K562 (cell line): Measurements from ENCODE around the gene TUBGCP5. TPM values are rescaled to one million over a fixed set of nuclear protein-coding genes. Genes with fewer than 3 reads are reported as not detected.

Experiments used
- ATAC-seq: fragments of 200-7000 bp; cut with Tn5 transposase; 3 replicates; pipeline ENCODE4 v1.9.1; 2020; ENCODE audit warnings: moderate library complexity
- BruUV-seq: library from RNA; stranded (reverse); fragments of 400-500 nt; replicated peaks from 2 replicates; lab custom pipeline; 2021; lab: Mats Ljungman, UMichigan
- CTCF ChIA-PET: fragments of 300-600 bp; formaldehyde crosslinking; extraction: SDS; loops from one replicate; lab custom pipeline; 2021; ENCODE audit warnings: low intra/inter-chr PET ratio; lab: Yijun Ruan, JAX
- POLR2A ChIA-PET: fragments of 300-600, 350-650 bp; sonication (Branson Sonifier 250); formaldehyde crosslinking; extraction: SDS; loops from one replicate; lab custom pipeline; 2021; ENCODE audit warnings: antibody characterized with exemption, inconsistent platforms; lab: Yijun Ruan, JAX
- DNase-seq, 4 experiments: peaks; one replicate each; pipeline versions ENCODE4 v3.0.0 to v3.0.0-alpha.2; 2011 to 2018; ENCODE audit warnings: low spot score in 3 of 4, mixed read lengths in 3 of 4; ENCODE audit errors: extremely low read depth in 1 of 4
- FAIRE-seq: peaks from 2 replicates; lab custom pipeline; 2011; peaks lifted over from hg19 to GRCh38; lab: Jason Lieb, UNC
- H2AFZ ChIP-seq: 2 replicates; pipeline ENCODE4 v1.6.0; 2011; ENCODE audit warnings: low read depth, low read length, control low read depth, inconsistent platforms
- H3K27ac ChIP-seq: fragments of 200-600 bp; 3 replicates; pipeline ENCODE4 v1.8.0; 2011; ENCODE audit warnings: low read depth, mild to moderate bottlenecking, control low read depth, inconsistent platforms, low read length, moderate library complexity, mixed read lengths; ENCODE audit errors: extremely low read depth
- H3K27me3 ChIP-seq, 2 experiments: fragments of 300-600 bp in 1 of 2; 2 replicates in 1 of 2; 3 replicates in 1 of 2; pipeline versions ENCODE4 v1.6.0 to v1.8.0; 2011; ENCODE audit warnings: inconsistent platforms in 2 of 2, low read length in 2 of 2, mild to moderate bottlenecking in 1 of 2, mixed read lengths in 1 of 2, moderate library complexity in 1 of 2; ENCODE audit not compliant: control insufficient read depth in 2 of 2, insufficient read depth in 2 of 2
- H3K36me3 ChIP-seq: fragments of 300-600 bp; 3 replicates; pipeline ENCODE4 v1.8.0; 2011; ENCODE audit warnings: mild to moderate bottlenecking, low read length, inconsistent platforms; ENCODE audit not compliant: control insufficient read depth, insufficient read depth
- H3K4me1 ChIP-seq, 2 experiments: fragments of 200-600 bp in 1 of 2; replicated peaks in 1 of 2; 2 replicates in 1 of 2; 3 replicates in 1 of 2; pipeline versions ENCODE4 v1.5.1 to v1.8.0; 2011; ENCODE audit warnings: inconsistent platforms in 2 of 2, low read length in 2 of 2, mild to moderate bottlenecking in 1 of 2, mixed read lengths in 1 of 2, moderate library complexity in 1 of 2; ENCODE audit not compliant: control insufficient read depth in 2 of 2, insufficient read depth in 2 of 2
- H3K4me2 ChIP-seq: 2 replicates; pipeline ENCODE4 v1.6.1; 2011; ENCODE audit warnings: low read length, control low read depth, inconsistent platforms, mixed read lengths; ENCODE audit not compliant: insufficient read depth
- H3K4me3 ChIP-seq: fragments of 200-600 bp; sonication (generic), shearing (Covaris generic); 2 replicates; pipeline ENCODE4 v1.5.1; 2016; ENCODE audit warnings: control low read depth, inconsistent platforms
- H3K79me2 ChIP-seq: fragments of 200-600 bp; 3 replicates; pipeline ENCODE4 v1.8.0; 2011; ENCODE audit warnings: low read length, inconsistent platforms; ENCODE audit not compliant: control insufficient read depth, insufficient read depth
- H3K9ac ChIP-seq, 2 experiments: 2 replicates each; pipeline versions ENCODE4 v1.6.0 to v1.6.1; 2011; ENCODE audit warnings: low read depth in 2 of 2, low read length in 2 of 2, control low read depth in 1 of 2, inconsistent platforms in 1 of 2, mild to moderate bottlenecking in 1 of 2, mixed read lengths in 1 of 2; ENCODE audit not compliant: insufficient read depth in 1 of 2
- H3K9me1 ChIP-seq: one replicate; pipeline ENCODE4 v1.6.0; 2011; ENCODE audit warnings: inconsistent platforms, mild to moderate bottlenecking, low read length, moderate library complexity; ENCODE audit not compliant: control insufficient read depth, insufficient read depth
- H3K9me3 ChIP-seq: replicated peaks from 2 replicates; pipeline ENCODE4 v1.5.1; 2011; ENCODE audit warnings: low read depth, low read length, inconsistent platforms; ENCODE audit not compliant: control insufficient read depth, insufficient read depth
- H4K20me1 ChIP-seq: replicated peaks from 2 replicates; pipeline ENCODE4 v1.6.1; 2011; ENCODE audit warnings: low read length, inconsistent platforms, mixed read lengths; ENCODE audit not compliant: control insufficient read depth, insufficient read depth
- CBX3 ChIP-seq, 2 experiments: IDR thresholded peaks; 1 replicate in 1 of 2; 2 replicates in 1 of 2; pipeline ENCODE4 v1.6.1; 2012; ENCODE audit warnings: inconsistent platforms in 2 of 2, low read length in 2 of 2, borderline replicate concordance in 1 of 2, control low read depth in 1 of 2
- CBX8 ChIP-seq: fragments of 200-600 bp; sonication (generic); IDR thresholded peaks from 2 replicates; pipeline ENCODE4 v1.6.1; 2012; ENCODE audit warnings: borderline replicate concordance, mixed run types, low read depth, mild to moderate bottlenecking, moderate library complexity, mixed read lengths, low read length, control low read depth, inconsistent platforms; ENCODE audit not compliant: poor library complexity, severe bottlenecking; ENCODE audit errors: extremely low read depth
- LARP7 ChIP-seq: fragments of 450-650 bp; IDR thresholded peaks from 2 replicates; pipeline ENCODE4 v1.6.1; 2016
- POLR2AphosphoS5 ChIP-seq: IDR thresholded peaks from 2 replicates; pipeline ENCODE4 v1.6.1; 2011; ENCODE audit warnings: mild to moderate bottlenecking, low read depth, low read length, moderate library complexity; ENCODE audit not compliant: control insufficient read depth, insufficient read depth
- TEAD4 ChIP-seq, 2 experiments: sonication (generic) in 1 of 2; formaldehyde crosslinking in 1 of 2; IDR thresholded peaks; 2 replicates each; pipeline versions ENCODE4 v1.6.1 to v1.8.0; 2012 to 2022; ENCODE audit warnings: borderline replicate concordance in 1 of 2, inconsistent platforms in 1 of 2, low read length in 1 of 2, mild to moderate bottlenecking in 1 of 2, missing genetic modification reagents in 1 of 2
- ZBED1 ChIP-seq: IDR thresholded peaks from 2 replicates; pipeline ENCODE4 v1.6.1; 2014
- ZNF3 ChIP-seq: fragments of 250-450 bp; sonication (Bioruptor Pico); IDR thresholded peaks from 2 replicates; pipeline ENCODE4 v1.5.0; 2021; ENCODE audit warnings: mild to moderate bottlenecking, moderate library complexity
- WGBS: fragments of 100-300 bp; shearing (Covaris generic); methylation state at CpG from one replicate; pipeline ENCODE4 v1.1.6; 2016; ENCODE audit warnings: low coverage, mixed read lengths; ENCODE audit not compliant: insufficient coverage; ENCODE audit errors: missing lambda C conversion rate; 5-methylcytosine and 5-hydroxymethylcytosine counted together
- in situ Hi-C: fragments of 300-500 bp; cut with MboI; formaldehyde crosslinking; loops from 4 replicates; pipeline ENCODE4 v1.15.0; 2018; ENCODE audit warnings: inconsistent platforms, mixed read lengths
- intact Hi-C: fragments of 100-400 bp; cut with micrococcal nuclease; formaldehyde crosslinking; loops from 2 replicates; pipeline ENCODE4 v1.14.2; 2022
- polyA plus RNA-seq, 8 experiments: library from polyadenylated mRNA; depleted of rRNA in 4 of 8; stranded (reverse) in 5 of 8; unstranded in 3 of 8; fragments of >200 nt; fragmentation: Nextera tagmentation in 2 of 8; fragmentation: Illumina TruSeq in 1 of 8; extraction: Ambion mirVana in 2 of 8; extraction: Trizol in 1 of 8; gene quantifications; 2 replicates each; pipeline versions ENCODE4 v1.2.1 to v1.2.3, GENCODE V29; 2011 to 2014; ENCODE audit warnings: inconsistent platforms in 1 of 8, missing spikeins in 1 of 8
- total RNA-seq, 7 experiments: library from RNA; depleted of rRNA in 6 of 7; stranded (reverse); fragments of >200 nt in 6 of 7; fragmentation: Illumina TruSeq in 2 of 7; extraction: Trizol in 2 of 7; gene quantifications; 2 replicates each; pipeline versions ENCODE4 v1.2.1 to v1.2.3, GENCODE V29; 2011 to 2021; ENCODE audit warnings: low replicate concordance in 1 of 7
- TF ChIP-seq, protein P1 (sequence below), 2 experiments: fragments of 150-350 bp in 1 of 2; IDR thresholded peaks; 2 replicates each; pipeline ENCODE4 v1.6.1; 2012 to 2016; ENCODE audit warnings: low read depth in 2 of 2, low read length in 2 of 2, mild to moderate bottlenecking in 1 of 2, moderate library complexity in 1 of 2
- TF ChIP-seq, protein P2 (sequence below): sonication (generic); formaldehyde crosslinking; IDR thresholded peaks from 2 replicates; pipeline ENCODE4 v1.9.0; 2022; ENCODE audit warnings: mild to moderate bottlenecking, missing genetic modification reagents
- TF ChIP-seq, protein P3 (sequence below): fragments of 250-450 bp; sonication (Bioruptor Pico); IDR thresholded peaks from 2 replicates; pipeline ENCODE4 v1.8.0; 2021; ENCODE audit warnings: moderate library complexity, mild to moderate bottlenecking, inconsistent platforms
- TF ChIP-seq, protein P4 (sequence below): fragments of 250-450 bp; sonication (Bioruptor Pico); IDR thresholded peaks from 2 replicates; pipeline ENCODE4 v1.9.0; 2021; ENCODE audit warnings: mild to moderate bottlenecking
- TF ChIP-seq, protein P5 (sequence below): fragments of 250-450 bp; sonication (Bioruptor Pico); IDR thresholded peaks from 2 replicates; pipeline ENCODE4 v1.5.0; 2021; ENCODE audit warnings: mild to moderate bottlenecking, borderline replicate concordance

TUBGCP5 gene
- total and polyA plus RNA-seq, 9 of the 15 experiments (the other 6 are each of a cell fraction or from before 2014, with no cell fraction given): 5.8 to 33.9 (median 23.2) TPM

DNA sequence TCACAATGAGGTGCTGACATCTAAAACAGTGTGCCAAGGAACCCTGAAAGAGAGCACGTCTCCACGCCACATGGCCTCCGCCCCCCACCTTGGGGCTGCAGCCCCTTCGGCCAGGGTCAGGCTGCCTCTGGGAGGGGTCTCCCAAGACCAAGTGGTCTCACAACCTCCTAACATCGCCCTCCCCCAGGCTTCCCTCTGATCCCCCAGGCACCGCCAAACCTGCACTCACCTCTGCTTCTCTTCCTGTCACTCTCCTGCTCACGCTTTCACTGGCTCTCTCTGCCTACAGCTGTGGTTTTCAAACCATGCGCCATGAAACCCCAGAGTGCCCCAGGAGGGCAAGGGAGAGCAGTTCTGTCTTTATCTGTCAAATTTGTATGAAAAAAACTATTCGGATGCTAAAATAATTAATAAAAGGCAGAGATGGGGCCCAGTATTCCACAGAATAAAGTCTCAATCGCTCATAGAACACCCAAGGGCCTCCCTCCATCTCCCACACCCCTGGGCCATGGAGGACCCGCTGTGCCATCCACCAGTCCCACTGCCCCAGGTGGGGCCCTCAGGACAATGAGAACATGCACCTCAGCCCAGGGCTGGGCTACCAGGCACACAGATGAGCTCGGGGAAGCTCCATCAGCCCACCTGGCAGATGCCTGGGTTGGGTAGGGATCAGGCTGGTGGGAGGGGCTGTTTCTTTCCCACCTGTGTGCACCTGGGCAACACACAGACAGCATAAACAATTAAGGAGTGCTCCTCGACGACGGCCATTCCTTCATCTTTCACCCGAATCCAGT lies 80.7 kb downstream of the TUBGCP5 start (continued):
- TF ChIP-seq, protein P1, sequence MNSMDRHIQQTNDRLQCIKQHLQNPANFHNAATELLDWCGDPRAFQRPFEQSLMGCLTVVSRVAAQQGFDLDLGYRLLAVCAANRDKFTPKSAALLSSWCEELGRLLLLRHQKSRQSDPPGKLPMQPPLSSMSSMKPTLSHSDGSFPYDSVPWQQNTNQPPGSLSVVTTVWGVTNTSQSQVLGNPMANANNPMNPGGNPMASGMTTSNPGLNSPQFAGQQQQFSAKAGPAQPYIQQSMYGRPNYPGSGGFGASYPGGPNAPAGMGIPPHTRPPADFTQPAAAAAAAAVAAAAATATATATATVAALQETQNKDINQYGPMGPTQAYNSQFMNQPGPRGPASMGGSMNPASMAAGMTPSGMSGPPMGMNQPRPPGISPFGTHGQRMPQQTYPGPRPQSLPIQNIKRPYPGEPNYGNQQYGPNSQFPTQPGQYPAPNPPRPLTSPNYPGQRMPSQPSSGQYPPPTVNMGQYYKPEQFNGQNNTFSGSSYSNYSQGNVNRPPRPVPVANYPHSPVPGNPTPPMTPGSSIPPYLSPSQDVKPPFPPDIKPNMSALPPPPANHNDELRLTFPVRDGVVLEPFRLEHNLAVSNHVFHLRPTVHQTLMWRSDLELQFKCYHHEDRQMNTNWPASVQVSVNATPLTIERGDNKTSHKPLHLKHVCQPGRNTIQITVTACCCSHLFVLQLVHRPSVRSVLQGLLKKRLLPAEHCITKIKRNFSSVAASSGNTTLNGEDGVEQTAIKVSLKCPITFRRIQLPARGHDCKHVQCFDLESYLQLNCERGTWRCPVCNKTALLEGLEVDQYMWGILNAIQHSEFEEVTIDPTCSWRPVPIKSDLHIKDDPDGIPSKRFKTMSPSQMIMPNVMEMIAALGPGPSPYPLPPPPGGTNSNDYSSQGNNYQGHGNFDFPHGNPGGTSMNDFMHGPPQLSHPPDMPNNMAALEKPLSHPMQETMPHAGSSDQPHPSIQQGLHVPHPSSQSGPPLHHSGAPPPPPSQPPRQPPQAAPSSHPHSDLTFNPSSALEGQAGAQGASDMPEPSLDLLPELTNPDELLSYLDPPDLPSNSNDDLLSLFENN (IDR thresholded peaks at IDR 0.05; ENCODE audit: low read depth in 2 of 2, low read length in 2 of 2): no peak
- TF ChIP-seq TEAD4 (IDR thresholded peaks at IDR 0.05; ENCODE audit: low read length) (no peak), TEAD4 (CRISPR knock-in tag; IDR thresholded peaks at IDR 0.05; ENCODE audit: borderline replicate concordance) (no peak)
- TF ChIP-seq, protein P2, sequence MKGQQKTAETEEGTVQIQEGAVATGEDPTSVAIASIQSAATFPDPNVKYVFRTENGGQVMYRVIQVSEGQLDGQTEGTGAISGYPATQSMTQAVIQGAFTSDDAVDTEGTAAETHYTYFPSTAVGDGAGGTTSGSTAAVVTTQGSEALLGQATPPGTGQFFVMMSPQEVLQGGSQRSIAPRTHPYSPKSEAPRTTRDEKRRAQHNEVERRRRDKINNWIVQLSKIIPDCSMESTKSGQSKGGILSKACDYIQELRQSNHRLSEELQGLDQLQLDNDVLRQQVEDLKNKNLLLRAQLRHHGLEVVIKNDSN: no peak

DNA sequence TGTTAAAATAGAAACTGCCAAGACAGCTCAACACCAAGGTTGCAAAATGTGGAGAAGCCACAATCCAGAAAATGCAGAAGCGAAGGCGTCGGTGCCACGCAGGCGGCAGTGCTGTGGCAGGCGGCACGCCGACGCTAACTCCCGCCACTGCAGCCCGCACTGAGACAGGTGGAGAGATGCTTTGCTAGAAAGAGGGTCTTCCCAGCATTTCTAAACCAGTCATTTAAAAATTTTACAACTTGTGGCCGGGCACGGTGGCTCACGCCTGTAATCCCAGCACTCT lies 82.5 kb downstream of the TUBGCP5 start:
- Histone ChIP-seq H3K4me2 (no peak overlapping the region), H3K4me1 (peaks cover 0 to 24% of the 10 kb centered on the region in 2 experiments; a peak in 2 of 5 replicates), H3K36me3 (no peaks in the 10 kb centered on the region), H3K9me3 (no peaks in the 10 kb centered on the region), H3K27ac (no peak overlapping the region), H3K4me3 (no peak overlapping the region), H2AFZ (no peak overlapping the region), H3K27me3 (no peaks in the 10 kb centered on the region; a peak in 1 of 5 replicates), H3K79me2 (peaks cover 10% of the 10 kb centered on the region; the same call in 1 of the 3 replicates), H4K20me1 (peaks cover 4% of the 10 kb centered on the region), H3K9me1 (peaks cover 10% of the 10 kb centered on the region), H3K9ac (no peak overlapping the region; a peak in 1 of 4 replicates)
- DNase-seq (no peak), FAIRE-seq (no peak), ATAC-seq (no peak)
- ChIA-PET CTCF (no interaction called here), POLR2A (interaction anchor here (1.2 kb wide), 1 partner anchor 11 kb away, joined by 3 read pairs; no protein-coding TSS in a partner anchor)
- WGBS: 76% methylated on average over 14 of the region's 14 CpGs
- BruUV-seq: no TSS peak
- intact Hi-C loops (no loop called here), in situ Hi-C loops (no loop called here)
- TF ChIP-seq CBX8 (no peak), LARP7 (no peak), CBX3 (IDR thresholded peaks at IDR 0.05; ENCODE audit: borderline replicate concordance in 1 of 2, low read length in 2 of 2) (no peak), ZNF3 (CRISPR knock-in tag) (no peak), POLR2AphosphoS5 (no peak), ZBED1 (no peak)
- TF ChIP-seq, protein P3, sequence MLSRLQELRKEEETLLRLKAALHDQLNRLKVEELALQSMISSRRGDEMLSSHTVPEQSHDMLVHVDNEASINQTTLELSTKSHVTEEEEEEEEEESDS (CRISPR knock-in tag): no peak
- TF ChIP-seq, protein P4, sequence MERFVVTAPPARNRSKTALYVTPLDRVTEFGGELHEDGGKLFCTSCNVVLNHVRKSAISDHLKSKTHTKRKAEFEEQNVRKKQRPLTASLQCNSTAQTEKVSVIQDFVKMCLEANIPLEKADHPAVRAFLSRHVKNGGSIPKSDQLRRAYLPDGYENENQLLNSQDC: no peak
- TF ChIP-seq, protein P5, sequence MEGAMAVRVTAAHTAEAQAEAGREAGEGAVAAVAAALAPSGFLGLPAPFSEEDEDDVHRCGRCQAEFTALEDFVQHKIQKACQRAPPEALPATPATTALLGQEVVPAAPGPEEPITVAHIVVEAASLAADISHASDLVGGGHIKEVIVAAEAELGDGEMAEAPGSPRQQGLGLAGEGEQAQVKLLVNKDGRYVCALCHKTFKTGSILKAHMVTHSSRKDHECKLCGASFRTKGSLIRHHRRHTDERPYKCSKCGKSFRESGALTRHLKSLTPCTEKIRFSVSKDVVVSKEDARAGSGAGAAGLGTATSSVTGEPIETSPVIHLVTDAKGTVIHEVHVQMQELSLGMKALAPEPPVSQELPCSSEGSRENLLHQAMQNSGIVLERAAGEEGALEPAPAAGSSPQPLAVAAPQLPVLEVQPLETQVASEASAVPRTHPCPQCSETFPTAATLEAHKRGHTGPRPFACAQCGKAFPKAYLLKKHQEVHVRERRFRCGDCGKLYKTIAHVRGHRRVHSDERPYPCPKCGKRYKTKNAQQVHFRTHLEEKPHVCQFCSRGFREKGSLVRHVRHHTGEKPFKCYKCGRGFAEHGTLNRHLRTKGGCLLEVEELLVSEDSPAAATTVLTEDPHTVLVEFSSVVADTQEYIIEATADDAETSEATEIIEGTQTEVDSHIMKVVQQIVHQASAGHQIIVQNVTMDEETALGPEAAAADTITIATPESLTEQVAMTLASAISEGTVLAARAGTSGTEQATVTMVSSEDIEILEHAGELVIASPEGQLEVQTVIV (CRISPR knock-in tag): no peak
